HCT116 (cell line): ENCODE results near the gene APOM. TPM values are rescaled to one million over a fixed set of nuclear protein-coding genes. Genes with fewer than 3 reads are reported as not detected.

Experiments
- ATAC-seq: fragments of 200-7000 bp; cut with Tn5 transposase; 2 replicates; pipeline ENCODE4 v1.9.1; 2020; ENCODE audit warnings: mild to moderate bottlenecking, moderate library complexity
- BruUV-seq: library from RNA; stranded (reverse); fragments of 400-500 nt; replicated peaks from 2 replicates; lab custom pipeline; 2021; lab: Mats Ljungman, UMichigan
- CTCF ChIA-PET: fragments of 300-600 bp; sonication (Branson Sonifier 250); formaldehyde crosslinking; loops from one replicate; lab custom pipeline; 2021; ENCODE audit warnings: antibody characterized with exemption; lab: Charles Lee
- POLR2A ChIA-PET: fragments of 300-600, 350-600 bp; sonication (Branson Sonifier 250); formaldehyde crosslinking; loops from one replicate; lab custom pipeline; 2021; ENCODE audit warnings: antibody characterized with exemption; lab: Charles Lee
- RAD21 ChIA-PET, 2 experiments: fragments of 300-600 bp; sonication (Branson Sonifier 250); formaldehyde crosslinking; loops; one replicate each; lab custom pipeline; 2023; ENCODE audit warnings: low total read pairs in 2 of 2; ENCODE audit not compliant: uncharacterized antibody in 2 of 2, unreplicated experiment in 2 of 2, low non-redundant PET in 1 of 2; lab: Charles Lee
- DNase-seq: peaks from one replicate; pipeline ENCODE4 v3.0.0-alpha.2; 2010; ENCODE audit warnings: low read depth, low spot score
- H2AFZ ChIP-seq: fragments of 200-600 bp; shearing (Covaris generic), sonication (generic); 2 replicates; pipeline ENCODE4 v1.6.1; 2017; ENCODE audit warnings: low read depth, mixed run types, mixed read lengths, antibody characterized with exemption, low read length; ENCODE audit not compliant: poor library complexity, severe bottlenecking
- H3K27ac ChIP-seq: 2 replicates; pipeline ENCODE4 v1.5.1; 2012; ENCODE audit warnings: low read depth, low read length
- H3K27me3 ChIP-seq: fragments of 200-600 bp; sonication (generic); 2 replicates; pipeline ENCODE4 v1.6.1; 2016; ENCODE audit warnings: mixed run types, low read length, mixed read lengths; ENCODE audit not compliant: insufficient read depth
- H3K36me3 ChIP-seq, 2 experiments: fragments of 200-500 bp in 1 of 2; fragments of 200-600 bp in 1 of 2; sonication (Bioruptor generic) in 1 of 2; sonication (generic) in 1 of 2; 2 replicates each; pipeline versions ENCODE4 v1.5.1 to v1.6.1; 2014 to 2016; ENCODE audit warnings: low read length in 2 of 2, inconsistent platforms in 1 of 2, mixed read lengths in 1 of 2, mixed run types in 1 of 2; ENCODE audit not compliant: insufficient read depth in 2 of 2, control insufficient read depth in 1 of 2
- H3K4me1 ChIP-seq, 2 experiments: fragments of 200-600 bp in 1 of 2; sonication (generic) in 1 of 2; 2 replicates each; pipeline versions ENCODE4 v1.5.1 to v1.6.1; 2012 to 2017; ENCODE audit warnings: low read length in 2 of 2, inconsistent platforms in 1 of 2, mild to moderate bottlenecking in 1 of 2, mixed read lengths in 1 of 2, mixed run types in 1 of 2, moderate library complexity in 1 of 2; ENCODE audit not compliant: insufficient read depth in 2 of 2, control insufficient read depth in 1 of 2
- H3K4me2 ChIP-seq: fragments of 200-600 bp; sonication (generic); 2 replicates; pipeline ENCODE4 v1.6.1; 2017; ENCODE audit warnings: mixed run types, low read length, mixed read lengths
- H3K4me3 ChIP-seq, 2 experiments: fragments of 200-600 bp in 1 of 2; sonication (generic) in 1 of 2; replicated peaks in 1 of 2; 2 replicates each; pipeline ENCODE4 v1.5.1; 2011 to 2016; ENCODE audit warnings: low read length in 2 of 2, control low read depth in 1 of 2, low read depth in 1 of 2, mild to moderate bottlenecking in 1 of 2, mixed read lengths in 1 of 2, mixed run types in 1 of 2
- H3K79me2 ChIP-seq: fragments of 200-600 bp; sonication (generic); 2 replicates; pipeline ENCODE4 v1.6.1; 2017; ENCODE audit warnings: mild to moderate bottlenecking, mixed run types, low read length, moderate library complexity, mixed read lengths; ENCODE audit not compliant: insufficient read depth
- H3K9ac ChIP-seq: fragments of 200-600 bp; sonication (generic); 2 replicates; pipeline ENCODE4 v1.6.1; 2016; ENCODE audit warnings: low read length, mixed read lengths
- H3K9me2 ChIP-seq: fragments of 200-600 bp; sonication (generic), shearing (Covaris generic); 2 replicates; pipeline ENCODE4 v1.6.1; 2017; ENCODE audit warnings: mixed run types, mild to moderate bottlenecking, moderate library complexity; ENCODE audit not compliant: insufficient read depth
- H3K9me3 ChIP-seq, 2 experiments: fragments of 200-500 bp in 1 of 2; fragments of 200-600 bp in 1 of 2; sonication (Bioruptor generic) in 1 of 2; sonication (generic) in 1 of 2; 2 replicates each; pipeline ENCODE4 v1.6.1; 2014 to 2017; ENCODE audit warnings: low read length in 2 of 2, mixed read lengths in 2 of 2, inconsistent platforms in 1 of 2, low read depth in 1 of 2, mild to moderate bottlenecking in 1 of 2, mixed run types in 1 of 2, moderate library complexity in 1 of 2; ENCODE audit not compliant: control insufficient read depth in 1 of 2, insufficient read depth in 1 of 2
- H4K20me1 ChIP-seq: fragments of 200-600 bp; sonication (generic), shearing (Covaris generic); 2 replicates; pipeline ENCODE4 v1.6.1; 2017; ENCODE audit warnings: mixed run types, mild to moderate bottlenecking, moderate library complexity; ENCODE audit not compliant: insufficient read depth
- EGR1 ChIP-seq: IDR thresholded peaks from 2 replicates; pipeline ENCODE4 v1.6.1; 2012; ENCODE audit warnings: low read depth
- ELF1 ChIP-seq: IDR thresholded peaks from 2 replicates; pipeline ENCODE4 v1.6.1; 2012; ENCODE audit warnings: low read depth, borderline replicate concordance
- EZH2phosphoT487 ChIP-seq: fragments of 200-600 bp; IDR thresholded peaks from 2 replicates; pipeline ENCODE4 v1.6.1; 2018; ENCODE audit warnings: antibody characterized with exemption, borderline replicate concordance
- YY1 ChIP-seq: IDR thresholded peaks from 2 replicates; pipeline ENCODE4 v1.6.1; 2011; ENCODE audit warnings: low read length, low read depth, moderate library complexity, mild to moderate bottlenecking; ENCODE audit not compliant: insufficient replicate concordance; ENCODE audit errors: extremely low read depth
- ZBTB33 ChIP-seq: IDR thresholded peaks from 2 replicates; pipeline ENCODE4 v1.6.1; 2011; ENCODE audit warnings: mild to moderate bottlenecking, low read length, moderate library complexity; ENCODE audit not compliant: insufficient replicate concordance; ENCODE audit errors: extremely low read depth
- intact Hi-C: fragments of 100-400 bp; cut with micrococcal nuclease; formaldehyde crosslinking; loops from 2 replicates; pipeline ENCODE4 v1.10.0; 2022
- total RNA-seq: library from RNA; stranded (reverse); gene quantifications from one replicate; pipeline ENCODE4 v1.2.1, GENCODE V29; 2021; ENCODE audit not compliant: unreplicated experiment

APOM gene
- total RNA-seq, 1 experiment from 2014 or later = 2.2 TPM

GRCh38 chr6:31669676-31670075 lies 14.0 kb downstream of the APOM start, which contains the start of gene LY6G5B:
LY6G5B (plus strand) TSS chr6:31669976; CDS start chr6:31670951, 975 bp downstream.
- no peaks in the 10 kb centered on the region for H3K9me3 ChIP-seq
- RAD21 ChIA-PET = no interaction called here
- H3K27ac ChIP-seq = no peak within 1 kb of the TSS
- no peaks in the 10 kb centered on the region for H3K27me3 ChIP-seq
- POLR2A ChIA-PET = interaction anchor here (1.0 to 1.2 kb wide), 2 partner anchors 9 to 18 kb away, joined by 3 read pairs; partner anchors contain the start of gene C6orf47
- no peak within 1 kb of the TSS for H3K4me3 ChIP-seq
- intact Hi-C loops = loop anchor here (5.0 kb wide), 2 partner anchors 68 to 228 kb away; partner anchors contain the start of genes CLIC1 and EHMT2
- no peak within 1 kb of the TSS for H3K9ac ChIP-seq
- no peak within 1 kb of the TSS for H2AFZ ChIP-seq
- TF ChIP-seq EZH2phosphoT487 = no peak
- no peak for TF ChIP-seq ZBTB33
- TF ChIP-seq ELF1 = no peak
- no peak for TF ChIP-seq YY1
- TF ChIP-seq EGR1 = no peak
- no TSS peak for BruUV-seq
- H4K20me1 ChIP-seq = no peaks in the 10 kb centered on the region
- H3K9me2 ChIP-seq = no peaks in the 10 kb centered on the region
- no peak for DNase-seq
- H3K36me3 ChIP-seq = peaks cover 38 to 48% of the 10 kb centered on the region in 2 experiments
- H3K79me2 ChIP-seq = peaks cover 43% of the 10 kb centered on the region
- CTCF ChIA-PET = no interaction called here
- peaks cover 0 to 5% of the 10 kb centered on the region in 2 experiments; a peak in 2 of 4 replicates for H3K4me1 ChIP-seq
- ATAC-seq = no peak
- no peak within 1 kb of the TSS for H3K4me2 ChIP-seq

- BruUV-seq = no TSS peak
- CTCF ChIA-PET = no interaction called here
- TF ChIP-seq EGR1 (no peak), ZBTB33 (no peak)
Measured at GRCh38 chr6:31676322-31676903, 20.7 kb downstream of the APOM start.

More at GRCh38 chr6:31676322-31676903, 20.7 kb downstream of the APOM start:
- no peak overlapping the region for H3K4me3 ChIP-seq
- POLR2A ChIA-PET = no interaction called here
- no peaks in the 10 kb centered on the region for H4K20me1 ChIP-seq
- no peaks in the 10 kb centered on the region for H3K27me3 ChIP-seq
- intact Hi-C loops = no loop called here
- DNase-seq (no peak), ATAC-seq (no peak)
- H3K27ac ChIP-seq = no peak overlapping the region
- H3K79me2 ChIP-seq = no peaks in the 10 kb centered on the region
- peaks cover under 1 to 14% of the 10 kb centered on the region in 2 experiments; a peak in 3 of 4 replicates for H3K4me1 ChIP-seq
- no peak overlapping the region for H3K4me2 ChIP-seq
- no peaks in the 10 kb centered on the region for H3K9me2 ChIP-seq
- H3K36me3 ChIP-seq = peaks cover 8% of the 10 kb centered on the region in 2 experiments; a peak in 3 of 4 replicates
- RAD21 ChIA-PET = no interaction called here
- H3K9me3 ChIP-seq = no peaks in the 10 kb centered on the region
- no peak overlapping the region for H3K9ac ChIP-seq
- no peak overlapping the region for H2AFZ ChIP-seq
